HL-60 (cell line): ENCODE results near the gene PTPRN2.

Experiments used
- GABPA ChIP-seq: IDR thresholded peaks from 2 replicates; pipeline ENCODE4 v1.6.1; 2012; ENCODE audit warnings: low read depth
- POLR2AphosphoS5 ChIP-seq: IDR thresholded peaks from 2 replicates; pipeline ENCODE4 v1.6.1; 2012; ENCODE audit warnings: low read depth

DNA sequence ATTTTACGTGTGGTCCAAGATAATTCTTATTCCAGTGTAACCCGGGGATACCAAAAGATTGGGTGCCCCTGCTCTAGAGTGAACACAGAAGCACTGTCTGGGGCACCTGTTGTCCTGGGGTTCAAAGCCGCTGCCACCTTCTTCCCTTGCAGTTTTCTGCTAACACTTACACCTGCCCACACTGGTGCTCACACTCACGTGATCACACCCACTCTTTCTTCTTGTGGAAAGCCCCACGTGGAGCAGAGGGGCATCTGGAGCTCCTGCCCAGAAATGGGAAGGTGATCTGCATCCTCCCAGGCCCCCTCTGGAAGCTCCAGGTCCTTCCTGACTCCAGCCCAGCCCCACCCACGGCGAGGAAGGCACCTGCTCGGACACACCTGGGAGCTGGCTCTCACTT, 42.9 kb downstream of the PTPRN2 start:
- TF ChIP-seq GABPA (no peak), POLR2AphosphoS5 (no peak)
